Endothelial cell of umbilical vein (primary cell): ENCODE results near the gene DSE.

Experiments
- EZH2 ChIP-seq: IDR thresholded peaks from 2 replicates; pipeline ENCODE4 v1.6.1; 2012; ENCODE audit warnings: borderline replicate concordance, low read depth, mild to moderate bottlenecking, moderate library complexity, low read length, inconsistent platforms; ENCODE audit not compliant: severe bottlenecking
- GATA2 ChIP-seq: IDR thresholded peaks from 2 replicates; pipeline ENCODE4 v1.7.0; 2011; ENCODE audit warnings: low read depth, mild to moderate bottlenecking, moderate library complexity, mixed read lengths, low read length; ENCODE audit not compliant: insufficient read length, insufficient read depth
- MAX ChIP-seq: IDR thresholded peaks from 2 replicates; pipeline ENCODE4 v1.6.1; 2011; ENCODE audit not compliant: insufficient read depth, insufficient read length
- POLR2A ChIP-seq: IDR thresholded peaks from 2 replicates; pipeline ENCODE4 v1.6.1; 2012; ENCODE audit warnings: low read depth, mild to moderate bottlenecking, control low read depth, low read length
- TF ChIP-seq, protein P1 (sequence below), 2 donors: IDR thresholded peaks; 1 replicate in 1 of 2; 2 replicates in 1 of 2; pipeline ENCODE4 v1.5.1; 2011; ENCODE audit warnings: low read length in 2 of 2, mild to moderate bottlenecking in 2 of 2, moderate library complexity in 2 of 2, control low read depth in 1 of 2, inconsistent platforms in 1 of 2, low read depth in 1 of 2; ENCODE audit not compliant: insufficient read depth in 1 of 2; ENCODE audit errors: extremely low read depth in 1 of 2

DNA sequence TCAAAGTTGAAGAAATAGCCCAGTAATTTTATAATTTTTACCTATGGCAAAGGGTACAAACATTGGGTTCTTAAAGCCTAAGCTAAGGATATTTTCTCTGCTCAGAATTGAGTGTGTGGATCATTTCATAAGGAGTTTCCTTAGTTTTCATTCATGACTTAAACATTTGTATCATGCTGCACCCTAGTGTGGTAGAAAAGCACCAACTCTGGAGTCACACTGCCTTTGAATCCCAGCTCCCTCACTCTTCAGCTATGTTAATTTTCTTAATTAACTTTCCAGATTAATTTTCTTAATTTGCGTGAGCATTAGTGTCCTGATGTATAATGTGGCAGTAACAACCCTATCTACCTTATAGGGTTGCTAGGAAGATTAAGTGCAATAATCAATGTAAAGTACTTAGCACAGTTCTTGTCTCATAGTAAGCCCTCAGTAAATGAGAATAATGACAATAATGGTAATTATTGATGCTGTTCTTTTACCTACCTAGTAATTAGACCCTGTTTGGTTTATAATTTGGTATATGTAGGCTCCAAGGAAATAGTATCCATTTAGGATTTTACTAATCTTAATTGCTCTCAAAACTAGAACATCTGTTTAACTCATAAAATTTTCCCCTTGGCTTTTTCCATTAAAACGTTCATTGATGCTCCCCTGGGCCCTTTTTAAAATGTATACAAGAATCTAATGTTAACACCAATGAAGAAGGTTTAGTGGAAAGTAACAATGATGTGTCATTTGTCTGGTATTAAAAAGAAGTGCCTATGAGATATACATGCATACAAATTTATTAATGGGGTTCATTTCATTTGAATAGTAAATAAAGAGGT is 31.6 kb downstream of the DSE start:
- TF ChIP-seq, protein P1, sequence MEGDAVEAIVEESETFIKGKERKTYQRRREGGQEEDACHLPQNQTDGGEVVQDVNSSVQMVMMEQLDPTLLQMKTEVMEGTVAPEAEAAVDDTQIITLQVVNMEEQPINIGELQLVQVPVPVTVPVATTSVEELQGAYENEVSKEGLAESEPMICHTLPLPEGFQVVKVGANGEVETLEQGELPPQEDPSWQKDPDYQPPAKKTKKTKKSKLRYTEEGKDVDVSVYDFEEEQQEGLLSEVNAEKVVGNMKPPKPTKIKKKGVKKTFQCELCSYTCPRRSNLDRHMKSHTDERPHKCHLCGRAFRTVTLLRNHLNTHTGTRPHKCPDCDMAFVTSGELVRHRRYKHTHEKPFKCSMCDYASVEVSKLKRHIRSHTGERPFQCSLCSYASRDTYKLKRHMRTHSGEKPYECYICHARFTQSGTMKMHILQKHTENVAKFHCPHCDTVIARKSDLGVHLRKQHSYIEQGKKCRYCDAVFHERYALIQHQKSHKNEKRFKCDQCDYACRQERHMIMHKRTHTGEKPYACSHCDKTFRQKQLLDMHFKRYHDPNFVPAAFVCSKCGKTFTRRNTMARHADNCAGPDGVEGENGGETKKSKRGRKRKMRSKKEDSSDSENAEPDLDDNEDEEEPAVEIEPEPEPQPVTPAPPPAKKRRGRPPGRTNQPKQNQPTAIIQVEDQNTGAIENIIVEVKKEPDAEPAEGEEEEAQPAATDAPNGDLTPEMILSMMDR (IDR thresholded peaks at IDR 0.05; ENCODE audit: extremely low read depth in 1 of 2, insufficient read depth in 1 of 2, low read depth in 1 of 2, low read length in 2 of 2): no peak
- TF ChIP-seq EZH2 (no peak), POLR2A (no peak), MAX (no peak), GATA2 (no peak)
